ENCODE data around the gene GABRD.
"Not testable (repeated sequence)": the region's sequence is repeated elsewhere in the genome, so short reads cannot be mapped to it uniquely, and the experiment has no call there.

Gene GABRD

GRCh38 chr1:2019172-2019543 lies at the start of gene GABRD:
Gene GABRD, plus strand, starts transcription at chr1:2019345. Its CDS starts 79 bp downstream, at chr1:2019424.
- no peak for DNase-seq

DNA sequence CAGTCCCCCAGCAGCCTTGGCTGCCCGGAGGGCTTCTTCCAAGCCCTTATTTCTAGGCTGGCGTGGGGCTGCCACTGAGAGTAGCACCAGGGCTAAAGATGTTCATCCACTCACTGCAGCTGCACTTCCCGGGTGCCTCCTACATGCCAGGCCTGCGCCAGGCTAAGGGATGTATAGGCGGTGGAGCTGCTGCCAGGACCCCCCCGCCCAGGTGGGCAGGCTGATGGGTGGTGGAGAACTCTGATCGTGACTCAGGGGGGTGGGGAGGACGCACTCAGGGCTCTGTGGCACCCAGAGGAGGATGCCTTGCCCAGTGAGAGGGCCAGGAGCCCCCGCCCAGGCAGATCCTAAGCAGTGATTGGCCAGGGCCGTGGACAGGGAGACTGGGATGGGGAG lies 49.6 kb upstream of the GABRD start:
- no peak for DNase-seq

DNA sequence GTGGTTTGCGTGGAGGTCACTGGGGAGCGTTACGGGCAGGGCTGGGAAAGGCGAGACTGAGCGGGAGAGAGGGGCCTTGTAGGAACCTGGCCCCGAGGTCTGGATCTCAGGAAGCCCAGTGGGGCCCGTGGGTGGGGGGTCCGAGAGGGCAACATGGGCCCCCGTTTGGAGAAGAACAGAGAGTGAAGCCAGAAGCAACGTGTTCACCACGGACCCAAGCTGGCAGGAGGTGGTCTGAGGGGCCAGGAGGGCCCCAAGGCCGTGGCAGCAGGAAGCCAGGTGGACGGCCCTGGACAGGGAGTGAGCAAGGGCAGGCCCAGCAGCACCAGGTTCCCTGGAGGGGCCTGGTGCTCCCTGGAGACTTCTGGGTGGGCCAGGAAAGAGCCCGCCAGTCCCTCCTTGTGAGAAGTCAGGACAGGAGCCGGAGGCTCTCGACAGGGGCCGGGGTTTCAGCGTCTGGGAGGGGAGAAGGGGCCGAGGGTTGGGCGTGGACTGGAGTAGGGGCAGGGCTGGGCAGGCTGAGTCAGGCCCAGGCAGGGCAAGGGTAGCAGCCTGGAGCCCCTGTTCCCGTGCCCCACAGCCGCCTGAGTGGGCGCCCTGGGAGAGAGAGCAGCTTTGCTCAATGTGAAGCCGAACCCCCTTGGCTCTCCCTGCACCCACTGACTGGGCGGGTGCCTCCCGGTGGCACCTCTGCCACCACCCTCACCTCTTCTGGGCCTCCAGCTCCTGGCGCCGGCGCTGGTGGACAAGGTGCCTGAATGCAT lies 49.0 kb upstream of the GABRD start:
- DNase-seq: no peak

DNA sequence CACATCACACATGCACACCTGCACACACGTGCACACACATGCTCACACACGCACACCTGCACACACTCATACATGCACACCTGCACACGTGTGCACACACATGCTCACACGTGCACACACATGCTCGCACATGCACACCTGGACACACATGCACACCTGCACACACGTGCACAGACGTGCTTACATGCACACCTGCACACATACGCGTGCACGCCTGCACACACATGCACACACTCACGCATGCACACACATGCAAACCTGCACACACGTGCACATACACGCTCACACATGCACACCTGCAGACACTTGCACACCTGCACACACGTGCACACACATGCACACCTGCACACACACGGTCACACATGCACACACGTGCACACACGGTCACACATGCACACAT lies 48.1 kb upstream of the GABRD start:
- no peak for DNase-seq

DNA sequence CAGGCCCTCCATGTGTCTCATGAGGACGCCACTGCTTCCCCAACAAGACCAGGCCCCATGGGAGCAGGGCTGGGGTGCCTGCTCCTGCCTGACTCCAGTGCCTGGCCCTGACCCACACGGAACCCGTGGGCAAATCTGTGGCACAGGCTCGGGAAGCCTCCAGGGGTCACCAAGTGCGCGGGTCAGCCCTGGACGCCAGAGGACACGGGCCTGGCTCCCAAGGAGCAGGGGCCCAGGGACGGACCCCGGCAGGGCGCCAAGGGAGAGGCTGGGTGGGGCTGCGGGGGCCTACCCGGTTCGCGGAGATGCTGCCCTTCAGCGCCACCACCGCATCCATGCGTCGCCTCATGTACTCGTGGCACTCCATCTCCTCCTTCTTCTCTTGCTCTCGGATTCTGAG lies 47.5 kb upstream of the GABRD start:
- no peak for DNase-seq

DNA sequence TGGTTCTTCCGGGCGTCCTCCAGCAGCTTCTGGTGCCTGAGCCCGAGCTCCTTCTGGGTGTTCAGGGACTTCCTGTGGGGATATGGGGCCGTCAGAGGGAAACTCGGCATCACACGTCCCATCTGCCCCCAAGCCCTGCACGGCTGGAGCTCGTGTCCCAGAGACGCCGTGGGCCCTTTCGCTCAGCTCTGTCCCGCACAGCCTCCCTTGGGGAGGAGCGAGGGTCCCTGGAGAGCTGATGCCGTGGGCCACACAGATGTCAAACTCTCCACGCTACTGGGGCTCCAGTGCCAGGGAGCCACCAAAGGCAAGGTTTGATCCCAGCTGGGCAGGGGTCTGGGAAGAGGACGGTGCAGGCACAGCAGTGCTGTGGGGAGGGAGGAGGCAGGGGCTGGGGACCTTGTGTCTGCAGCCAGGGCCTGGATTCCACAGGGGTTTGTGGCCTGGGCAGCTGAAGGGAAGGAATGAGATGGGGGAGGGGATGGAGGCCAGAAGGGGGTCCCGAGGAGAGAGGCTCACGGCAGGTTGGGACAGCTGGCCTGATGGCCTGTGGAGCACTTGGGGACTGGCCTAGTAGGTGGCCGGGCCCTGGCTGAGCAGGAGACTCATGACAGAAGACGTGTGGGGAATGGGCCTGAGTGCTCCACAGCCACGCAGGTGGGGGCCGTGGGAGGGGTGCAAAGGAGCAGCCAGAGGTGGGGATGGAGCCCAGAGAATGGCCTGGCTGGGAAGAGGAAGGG lies 46.0 kb upstream of the GABRD start:
- DNase-seq: no peak

DNA sequence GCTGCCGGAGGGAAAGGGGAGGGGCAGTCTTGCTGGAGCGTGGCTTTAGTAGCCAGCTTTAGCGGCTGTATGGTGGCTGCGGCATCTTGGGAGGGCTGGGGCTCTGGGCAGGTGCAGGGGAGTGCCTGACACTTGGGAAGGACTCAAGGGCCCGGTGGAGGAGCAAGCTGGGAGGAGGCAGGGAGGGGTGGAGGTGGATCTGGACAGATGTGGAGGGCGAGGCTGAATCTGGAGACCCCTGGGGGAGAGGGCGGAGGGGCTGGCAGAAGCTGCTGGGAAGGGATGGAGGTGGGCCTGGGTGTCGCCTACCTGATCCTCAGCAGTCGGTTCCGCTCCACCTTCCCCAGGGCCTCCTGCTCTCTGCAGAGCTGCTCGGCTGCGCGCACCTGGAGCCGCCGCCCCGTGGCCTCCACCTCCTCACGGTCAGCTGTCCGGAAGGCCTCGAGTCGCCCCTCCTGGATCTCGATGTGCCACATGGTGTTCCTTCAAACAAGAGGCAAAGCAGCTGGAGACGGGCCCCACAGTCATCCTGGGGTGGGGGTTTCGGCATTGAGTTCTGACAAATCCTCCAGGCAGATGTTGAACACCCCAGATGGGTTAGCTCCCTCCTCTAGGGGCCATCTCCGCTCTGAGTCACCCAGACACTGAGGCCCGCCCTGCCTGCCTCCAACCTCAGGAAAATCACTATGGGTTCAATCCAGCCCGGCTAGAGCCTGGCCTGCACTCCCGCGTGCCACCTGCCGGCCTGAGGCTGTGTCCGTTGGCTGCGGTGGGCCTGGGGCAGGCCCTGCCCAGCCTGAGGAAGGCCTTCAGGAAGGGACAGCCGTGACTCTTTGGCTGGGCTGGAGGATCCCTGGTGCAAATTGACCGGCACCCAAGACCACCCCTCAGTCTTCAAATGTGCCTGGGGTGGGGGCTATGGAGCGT lies 45.2 kb upstream of the GABRD start:
- DNase-seq: no peak

GRCh38 chr1:1974834-1975233 lies 44.3 kb upstream of the GABRD start:
- DNase-seq: no peak

GRCh38 chr1:1975535-1975934 lies 43.6 kb upstream of the GABRD start:
- no peak for DNase-seq

- DNase-seq: no peak
These were observed 43.1 kb upstream of the GABRD start for GRCh38 chr1:1976031-1976430.

GRCh38 chr1:1978108-1978507 lies 41.0 kb upstream of the GABRD start:
- DNase-seq: no peak

- not testable (repeated sequence) for DNase-seq
These were observed 40.3 kb upstream of the GABRD start for GRCh38 chr1:1978690-1979481.

DNA sequence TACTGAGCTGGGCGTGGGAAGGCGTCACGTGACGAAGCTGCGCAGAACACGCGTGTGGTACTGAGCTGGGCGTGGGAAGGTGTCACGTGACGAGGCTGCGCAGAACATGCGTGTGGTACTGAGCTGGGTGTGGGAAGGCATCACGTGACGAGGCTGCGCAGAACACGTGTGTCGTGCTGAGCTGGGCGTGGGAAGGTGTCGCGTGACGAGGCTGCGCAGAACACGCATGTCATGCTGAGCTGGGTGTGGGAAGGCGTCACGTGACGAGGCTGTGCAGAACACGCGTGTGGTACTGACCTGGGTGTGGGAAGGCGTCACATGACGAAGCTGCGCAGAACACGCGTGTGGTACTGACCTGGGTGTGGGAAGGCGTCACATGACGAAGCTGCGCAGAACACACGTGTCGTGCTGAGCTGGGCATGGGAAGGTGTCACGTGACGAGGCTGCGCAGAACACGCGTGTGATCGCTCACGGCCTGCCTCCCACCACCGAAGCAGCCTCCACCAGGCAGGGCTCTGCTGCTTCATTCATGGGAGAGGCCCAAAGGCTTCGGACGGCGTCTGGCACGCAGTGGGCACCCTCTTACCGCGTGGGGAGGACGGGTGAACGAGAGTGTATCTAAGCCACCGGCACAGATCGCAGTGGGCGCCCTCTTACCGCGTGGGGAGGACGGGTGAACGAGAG lies 39.5 kb upstream of the GABRD start:
- no peak for DNase-seq

DNA sequence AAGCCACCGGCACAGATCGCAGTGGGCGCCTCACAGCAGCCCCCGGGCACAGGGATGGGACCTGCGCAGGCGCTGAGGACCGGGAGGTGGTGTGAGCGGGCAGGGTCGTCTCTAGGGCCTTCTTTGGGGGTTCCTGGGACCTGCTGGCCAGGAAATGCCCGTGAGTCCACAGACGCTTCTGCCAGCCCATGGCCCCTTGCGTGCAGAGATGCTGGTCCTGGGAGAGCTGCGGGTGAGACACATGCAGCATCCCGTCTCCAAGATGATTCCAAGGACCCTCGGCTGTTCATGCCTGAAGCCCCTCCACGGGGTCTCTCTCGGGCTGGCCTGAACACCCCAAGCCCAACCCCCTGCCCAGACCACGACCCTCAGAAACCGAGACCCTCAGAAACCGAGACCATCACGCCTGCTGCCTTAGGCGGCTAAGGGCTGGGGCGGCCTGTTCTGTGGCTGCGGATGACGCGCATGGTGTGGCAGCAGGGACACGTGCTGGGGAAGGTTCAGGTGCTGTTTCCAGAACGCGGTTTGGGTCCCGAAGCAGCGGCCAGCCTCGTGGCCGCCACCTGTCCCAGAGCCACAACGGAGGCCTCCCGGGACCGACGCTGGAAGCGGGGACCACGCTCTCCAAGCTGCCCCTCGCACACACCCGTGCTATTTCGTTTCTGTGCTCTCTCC lies 38.5 kb upstream of the GABRD start:
- DNase-seq: no peak

DNA sequence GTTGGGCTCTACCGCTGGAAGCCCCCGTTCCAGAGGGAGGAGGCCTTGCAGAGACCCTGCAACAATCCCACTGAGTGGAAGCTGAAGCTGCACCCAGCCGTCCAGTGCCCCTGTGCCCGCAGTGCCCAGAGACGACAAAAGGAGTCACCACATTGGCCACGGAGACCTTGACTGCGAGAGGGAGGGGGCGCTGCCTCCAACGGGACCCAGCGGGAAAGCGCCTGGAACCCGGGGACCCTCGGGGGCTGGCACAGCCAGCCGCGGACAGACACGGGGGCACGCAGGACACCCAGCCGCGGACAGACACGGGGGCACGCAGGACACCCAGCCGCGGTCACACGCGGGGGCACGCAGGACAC lies 38.0 kb upstream of the GABRD start:
- DNase-seq: no peak

DNA sequence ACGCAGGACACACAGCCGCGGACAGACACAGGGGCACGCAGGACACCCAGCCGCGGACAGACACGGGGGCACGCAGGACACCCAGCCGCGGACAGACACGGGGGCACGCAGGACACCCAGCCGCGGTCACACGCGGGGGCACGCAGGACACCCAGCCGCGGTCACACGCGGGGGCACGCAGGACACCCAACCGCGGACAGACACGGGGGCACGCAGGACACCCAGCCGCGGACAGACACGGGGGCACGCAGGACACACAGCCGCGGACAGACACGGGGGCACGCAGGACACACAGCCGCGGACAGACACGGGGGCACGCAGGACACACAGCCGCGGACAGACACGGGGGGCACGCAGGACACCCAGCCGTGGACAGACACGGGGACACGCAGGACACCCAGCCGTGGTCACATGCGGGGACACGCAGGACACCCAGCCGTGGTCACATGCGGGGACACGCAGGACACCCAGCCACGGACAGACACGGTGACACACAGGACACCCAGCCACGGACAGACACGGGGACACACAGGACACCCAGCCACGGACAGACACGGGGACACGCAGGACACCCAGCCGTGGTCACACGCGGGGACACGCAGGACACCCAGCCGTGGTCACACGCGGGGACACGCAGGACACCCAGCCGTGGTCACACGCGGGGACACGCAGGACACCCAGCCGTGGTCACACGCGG lies 37.4 kb upstream of the GABRD start:
- not testable (repeated sequence) for DNase-seq

- DNase-seq: no peak
These were observed 36.5 kb upstream of the GABRD start for GRCh38 chr1:1982379-1983232.

DNA sequence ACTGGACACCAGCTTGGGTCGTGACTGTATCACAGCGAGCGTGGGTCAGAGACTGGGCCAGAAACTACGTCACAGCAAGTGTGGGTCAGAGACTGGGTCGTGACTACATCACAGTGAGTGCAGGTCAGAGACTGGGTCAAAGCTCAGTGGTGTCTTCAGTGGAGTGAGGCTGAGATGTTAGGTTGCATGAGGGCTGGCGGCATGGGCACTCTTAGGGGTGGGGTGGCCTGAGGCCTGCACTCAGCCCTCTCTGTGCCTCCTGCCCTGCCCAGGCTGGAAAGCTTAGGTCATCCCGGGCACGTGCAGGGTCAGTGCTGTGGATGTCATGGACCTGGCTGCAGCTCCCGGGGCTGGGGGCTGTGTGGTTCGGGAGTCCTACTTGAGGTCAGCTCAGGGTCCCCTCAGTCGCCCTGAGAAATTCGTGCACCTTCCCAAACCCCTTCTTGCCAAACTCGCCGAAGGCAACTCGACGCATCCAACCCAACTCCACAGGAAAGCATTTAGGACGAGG lies 34.5 kb upstream of the GABRD start:
- no peak for DNase-seq

GRCh38 chr1:1985375-1986050 lies 33.6 kb upstream of the GABRD start:
- DNase-seq: no peak

Data from activated effector memory CD4-positive, alpha-beta T cell treated with Interleukin-2 at 50 U/mL for 16 hours (primary cell).